Gastroesophageal sphincter (tissue), 4 donors: ENCODE results near the gene SLC30A7. TPM values are rescaled to one million over a fixed set of nuclear protein-coding genes. Genes with fewer than 3 reads are reported as not detected.

Source experiments
- ATAC-seq: fragments of 150-250 bp; one replicate; pipeline ENCODE4 v1.9.1; 2016; ENCODE audit warnings: mild to moderate bottlenecking, moderate library complexity
- H3K27ac ChIP-seq, 4 donors: fragments of 200-600 bp; sonication (generic) in 3 of 4; 1 replicate in 3 of 4; 2 replicates in 1 of 4; pipeline ENCODE4 v1.5.1; 2016 to 2019
- H3K27me3 ChIP-seq: fragments of 200-600 bp; sonication (generic); one replicate; pipeline ENCODE4 v1.5.1; 2019
- H3K36me3 ChIP-seq, 2 donors: fragments of 200-600 bp; sonication (generic); one replicate each; pipeline ENCODE4 v1.5.1; 2019; ENCODE audit warnings: control low read depth in 1 of 2
- H3K4me1 ChIP-seq, 3 donors: fragments of 200-600 bp; sonication (generic); 1 replicate in 2 of 3; 2 replicates in 1 of 3; pipeline ENCODE4 v1.5.1; 2016 to 2019; ENCODE audit warnings: control low read depth in 2 of 3
- H3K4me3 ChIP-seq, 2 donors: fragments of 200-600 bp; sonication (generic); one replicate each; pipeline ENCODE4 v1.5.1; 2019; ENCODE audit warnings: mild to moderate bottlenecking in 1 of 2, moderate library complexity in 1 of 2
- H3K9me3 ChIP-seq, 3 donors: fragments of 200-600 bp; sonication (generic); one replicate each; pipeline ENCODE4 v1.5.1; 2017 to 2019; ENCODE audit warnings: control low read depth in 2 of 3
- CTCF ChIP-seq, 4 experiments: fragments of 200-600 bp in 2 of 4; fragments of 450-650 bp in 2 of 4; sonication (generic) in 1 of 4; IDR thresholded peaks; one replicate each; pipeline ENCODE4 v1.5.1; 2017 to 2019; ENCODE audit warnings: antibody characterized with exemption in 4 of 4, mild to moderate bottlenecking in 2 of 4, moderate library complexity in 2 of 4
- EP300 ChIP-seq: sonication (generic); formaldehyde crosslinking; IDR thresholded peaks from one replicate; pipeline ENCODE4 v1.6.1; 2017; ENCODE audit warnings: antibody characterized with exemption, mild to moderate bottlenecking
- POLR2A ChIP-seq, 2 donors: fragments of 450-650 bp; IDR thresholded peaks; one replicate each; pipeline ENCODE4 v1.6.1; 2017; ENCODE audit warnings: antibody characterized with exemption in 2 of 2, mild to moderate bottlenecking in 2 of 2, moderate library complexity in 1 of 2
- POLR2AphosphoS5 ChIP-seq: sonication (generic); formaldehyde crosslinking; IDR thresholded peaks from one replicate; pipeline ENCODE4 v1.6.1; 2017; ENCODE audit warnings: antibody characterized with exemption
- WGBS, 2 donors: methylation state at CpG; one replicate each; pipeline ENCODE4 v1.1.5; 2018; ENCODE audit warnings: low coverage in 1 of 2; 5-methylcytosine and 5-hydroxymethylcytosine counted together
- total RNA-seq, 4 donors: library from RNA; depleted of rRNA; stranded (reverse); fragments of >200 nt; gene quantifications; one replicate each; pipeline ENCODE4 v1.1.0, GENCODE V29; 2016

The SLC30A7 gene
- total RNA-seq, 4 donors from 2014 or later: 11.2 to 19.8 (median 17.1) TPM

- no peaks in the 10 kb centered on the region for H3K4me1 ChIP-seq
- H3K9me3 ChIP-seq: no peaks in the 10 kb centered on the region
- no peak overlapping the region for H3K27ac ChIP-seq
- 88 to 100% methylated on average over 1 to 2 of the region's 2 CpGs for WGBS, 2 donors
- peaks cover 2 to 44% of the 10 kb centered on the region in 2 donors for H3K36me3 ChIP-seq
- H3K27me3 ChIP-seq: no peaks in the 10 kb centered on the region
- no peak for ATAC-seq
- H3K4me3 ChIP-seq: no peak overlapping the region
- TF ChIP-seq CTCF (IDR thresholded peaks at IDR 0.05): no peak
- no peak for TF ChIP-seq POLR2AphosphoS5
- TF ChIP-seq EP300: no peak
- no peak for TF ChIP-seq POLR2A (IDR thresholded peaks at IDR 0.05)
Measured at GRCh38 chr1:100924991-100925390, 29.1 kb downstream of the SLC30A7 start.

DNA sequence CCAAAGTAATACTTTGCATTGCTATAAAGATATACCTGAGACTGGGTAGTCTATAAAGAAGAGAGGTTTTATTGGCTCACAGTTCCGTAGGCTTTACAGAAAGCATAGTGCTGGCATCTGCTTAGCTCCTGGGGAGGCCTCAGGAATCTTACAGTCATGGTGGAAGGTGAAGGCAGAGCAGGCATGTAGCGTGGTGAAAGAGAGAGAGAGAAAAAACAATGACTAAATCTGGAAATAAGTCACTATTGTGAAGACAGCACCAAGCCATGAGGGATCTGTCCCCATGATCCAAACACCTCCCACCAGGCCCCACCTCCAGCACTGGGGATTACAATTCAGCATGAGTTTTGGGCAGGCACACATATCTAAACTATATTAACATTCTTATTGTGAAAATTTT, 30.4 kb downstream of the SLC30A7 start:
- no peak overlapping the region for H3K4me3 ChIP-seq

GRCh38 chr1:100927276-100927675, 31.4 kb downstream of the SLC30A7 start:
- no peak for ATAC-seq

More for the DNA sequence above, 30.4 kb downstream of the SLC30A7 start:
- Histone ChIP-seq H3K9me3 (no peaks in the 10 kb centered on the region), H3K36me3 (peaks cover 2 to 44% of the 10 kb centered on the region in 2 donors), H3K27ac (no peak overlapping the region), H3K4me1 (peaks cover 0 to 6% (median 0%) of the 10 kb centered on the region in 3 donors), H3K27me3 (no peaks in the 10 kb centered on the region)
- ATAC-seq: no peak
- 100% methylated on average over 1 to 2 of the region's 2 CpGs for WGBS, 2 donors
- TF ChIP-seq POLR2A (IDR thresholded peaks at IDR 0.05): no peak
- TF ChIP-seq EP300: no peak
- no peak for TF ChIP-seq POLR2AphosphoS5
- TF ChIP-seq CTCF (IDR thresholded peaks at IDR 0.05): no peak

DNA sequence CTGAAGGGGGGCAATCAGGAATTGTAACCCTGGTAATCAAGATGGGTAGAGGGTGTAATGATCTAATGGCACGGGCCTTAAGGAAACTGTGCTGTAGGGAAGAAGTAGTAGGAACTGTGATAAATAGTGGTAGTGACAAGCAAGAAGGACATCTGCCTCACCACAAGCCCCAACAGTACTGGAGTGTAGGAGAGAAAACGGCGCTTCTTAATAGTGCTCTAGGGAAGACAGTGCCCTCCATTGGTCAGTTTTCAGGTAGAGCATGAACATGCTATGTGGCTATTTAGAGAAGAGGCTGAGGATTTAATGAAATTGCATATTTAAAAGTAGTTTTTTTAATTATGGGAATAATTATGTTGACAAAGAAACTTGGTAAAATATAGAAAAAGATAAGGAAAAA, 32.2 kb downstream of the SLC30A7 start:
- WGBS, 2 donors: 82 to 92% methylated on average over 3 of the region's 3 CpGs
- no peak for ATAC-seq

More at GRCh38 chr1:100927276-100927675, 31.4 kb downstream of the SLC30A7 start:
- H3K9me3 ChIP-seq: no peaks in the 10 kb centered on the region
- H3K4me1 ChIP-seq: peaks cover 0 to 9% (median 0%) of the 10 kb centered on the region in 3 donors
- TF ChIP-seq EP300 (no peak), CTCF (IDR thresholded peaks at IDR 0.05) (no peak), POLR2A (IDR thresholded peaks at IDR 0.05) (no peak), POLR2AphosphoS5 (no peak)
- no peak overlapping the region for H3K27ac ChIP-seq
- H3K4me3 ChIP-seq: no peak overlapping the region
- peaks cover under 1 to 38% of the 10 kb centered on the region in 2 donors for H3K36me3 ChIP-seq
- 68 to 79% methylated on average over 2 of the region's 2 CpGs for WGBS, 2 donors
- H3K27me3 ChIP-seq: no peaks in the 10 kb centered on the region

More for the DNA sequence above, 32.2 kb downstream of the SLC30A7 start:
- Histone ChIP-seq H3K36me3 (peaks cover 0 to 35% of the 10 kb centered on the region in 2 donors), H3K4me3 (no peak overlapping the region), H3K27ac (no peak overlapping the region), H3K27me3 (no peaks in the 10 kb centered on the region), H3K4me1 (peaks cover 0 to 9% (median 0%) of the 10 kb centered on the region in 3 donors), H3K9me3 (no peaks in the 10 kb centered on the region)
- no peak for TF ChIP-seq POLR2A (IDR thresholded peaks at IDR 0.05)
- TF ChIP-seq EP300: no peak
- TF ChIP-seq CTCF (IDR thresholded peaks at IDR 0.05): no peak
- TF ChIP-seq POLR2AphosphoS5: no peak
